ENCODE data around the gene MMP2. TPM values are rescaled to one million over a fixed set of nuclear protein-coding genes. Genes with fewer than 3 reads are reported as not detected.

Gene MMP2
- total RNA-seq, 1 experiment from 2014 or later: 311 TPM

- BruUV-seq (replicated peaks): no TSS peak
Measured at GRCh38 chr16:55480228-55480655, 1.2 kb downstream of the MMP2 start.

GRCh38 chr16:55481023-55481422 is 2.0 kb downstream of the MMP2 start:
- H3K4me3 ChIP-seq (ENCODE audit: low read depth in 2 of 2, low read length in 2 of 2): peak overlapping the region; percentile 71 to 79
- no peaks in the 10 kb centered on the region for H3K9me3 ChIP-seq (ENCODE audit: control insufficient read depth, insufficient read depth, low read depth, low read length)

More at GRCh38 chr16:55480228-55480655, 1.2 kb downstream of the MMP2 start:
- no peak for DNase-seq (ENCODE audit: low read depth, low spot score)
- Histone ChIP-seq H3K36me3 (ENCODE audit: control insufficient read depth, insufficient read depth, low read length) (no peaks in the 10 kb centered on the region), H3K4me3 (ENCODE audit: low read depth in 2 of 2, low read length in 2 of 2) (peak overlapping the region; percentile 71 to 79), H3K27ac (ENCODE audit: low read length) (peak overlapping the region; percentile 87), H3K9me3 (ENCODE audit: control insufficient read depth, insufficient read depth, low read depth, low read length) (no peaks in the 10 kb centered on the region), H3K4me1 (ENCODE audit: control insufficient read depth, insufficient read depth, low read length) (peaks cover 35% of the 10 kb centered on the region), H3K27me3 (ENCODE audit: control insufficient read depth, insufficient read depth, low read length) (no peaks in the 10 kb centered on the region)
- POLR2A ChIA-PET: interaction anchor here (0.7 kb wide), 1 partner anchor 530 kb away, joined by 6 read pairs; no protein-coding TSS in a partner anchor
- in situ Hi-C loops (cut with HindIII; ENCODE audit: low pct_unique_long_range_greater_than_20kb, low sequenced_read_pairs) (no loop called here), intact Hi-C loops (cut with micrococcal nuclease; ENCODE audit: unreplicated experiment) (loop anchor here (2.0 kb wide), 1 partner anchor 21 kb away; no protein-coding TSS in a partner anchor)
- ATAC-seq: peak; percentile 58
- no peak for TF ChIP-seq REST (IDR thresholded peaks at IDR 0.05; ENCODE audit: insufficient read depth in 1 of 2, low read depth in 2 of 2, low read length in 1 of 2)
- no peak for TF ChIP-seq CTCF (IDR thresholded peaks at IDR 0.05)
- TF ChIP-seq TCF7L2 (IDR thresholded peaks at IDR 0.05; ENCODE audit: low read depth, low read length): no peak
- no peak for TF ChIP-seq SIN3A (IDR thresholded peaks at IDR 0.05; ENCODE audit: borderline replicate concordance, insufficient read depth, low read depth, low read length)
- no peak for TF ChIP-seq POLR2AphosphoS5 (IDR thresholded peaks at IDR 0.05; ENCODE audit: low read depth, low read length)
- CTCF ChIA-PET: no interaction called here

More at GRCh38 chr16:55481023-55481422, 2.0 kb downstream of the MMP2 start:
- in situ Hi-C loops (cut with HindIII; ENCODE audit: low pct_unique_long_range_greater_than_20kb, low sequenced_read_pairs) (no loop called here), intact Hi-C loops (cut with micrococcal nuclease; ENCODE audit: unreplicated experiment) (loop anchor here (2.0 kb wide), 1 partner anchor 20 kb away; no protein-coding TSS in a partner anchor)
- DNase-seq (ENCODE audit: low read depth, low spot score) (no peak), ATAC-seq (no peak)
- H3K27ac ChIP-seq (ENCODE audit: low read length): peak overlapping the region; percentile 87
- no peaks in the 10 kb centered on the region for H3K27me3 ChIP-seq (ENCODE audit: control insufficient read depth, insufficient read depth, low read length)
- ChIA-PET CTCF (no interaction called here), POLR2A (no interaction called here)
- BruUV-seq (replicated peaks): no TSS peak
- TF ChIP-seq REST (IDR thresholded peaks at IDR 0.05; ENCODE audit: insufficient read depth in 1 of 2, low read depth in 2 of 2, low read length in 1 of 2): no peak
- no peak for TF ChIP-seq POLR2AphosphoS5 (IDR thresholded peaks at IDR 0.05; ENCODE audit: low read depth, low read length)
- TF ChIP-seq CTCF (IDR thresholded peaks at IDR 0.05): no peak
- TF ChIP-seq TCF7L2 (IDR thresholded peaks at IDR 0.05; ENCODE audit: low read depth, low read length): no peak
- no peak for TF ChIP-seq SIN3A (IDR thresholded peaks at IDR 0.05; ENCODE audit: borderline replicate concordance, insufficient read depth, low read depth, low read length)
- H3K4me1 ChIP-seq (ENCODE audit: control insufficient read depth, insufficient read depth, low read length): peaks cover 28% of the 10 kb centered on the region
- H3K36me3 ChIP-seq (ENCODE audit: control insufficient read depth, insufficient read depth, low read length): no peaks in the 10 kb centered on the region
